ENCODE measurements around the gene ZNF174.

DNA sequence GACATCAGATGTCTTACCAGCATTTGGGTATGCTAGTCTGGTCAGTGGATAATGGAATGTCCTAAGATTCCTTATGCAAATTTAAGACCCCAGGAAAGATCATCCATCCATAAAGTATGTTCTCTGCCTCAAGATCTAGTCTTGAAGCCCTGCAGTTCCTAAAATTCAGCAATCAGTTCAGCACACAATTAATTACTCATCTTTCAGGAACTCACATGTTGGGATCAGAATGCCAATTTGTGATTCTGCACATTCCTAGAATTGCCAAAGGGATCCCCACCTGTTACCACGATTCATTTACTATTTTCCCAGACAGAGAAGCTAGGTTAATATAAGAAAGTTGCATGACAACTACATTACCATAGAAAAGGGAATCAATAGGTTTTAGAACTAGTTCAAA lies 42.1 kb upstream of the ZNF174 start:
- TF ChIP-seq, protein P1, sequence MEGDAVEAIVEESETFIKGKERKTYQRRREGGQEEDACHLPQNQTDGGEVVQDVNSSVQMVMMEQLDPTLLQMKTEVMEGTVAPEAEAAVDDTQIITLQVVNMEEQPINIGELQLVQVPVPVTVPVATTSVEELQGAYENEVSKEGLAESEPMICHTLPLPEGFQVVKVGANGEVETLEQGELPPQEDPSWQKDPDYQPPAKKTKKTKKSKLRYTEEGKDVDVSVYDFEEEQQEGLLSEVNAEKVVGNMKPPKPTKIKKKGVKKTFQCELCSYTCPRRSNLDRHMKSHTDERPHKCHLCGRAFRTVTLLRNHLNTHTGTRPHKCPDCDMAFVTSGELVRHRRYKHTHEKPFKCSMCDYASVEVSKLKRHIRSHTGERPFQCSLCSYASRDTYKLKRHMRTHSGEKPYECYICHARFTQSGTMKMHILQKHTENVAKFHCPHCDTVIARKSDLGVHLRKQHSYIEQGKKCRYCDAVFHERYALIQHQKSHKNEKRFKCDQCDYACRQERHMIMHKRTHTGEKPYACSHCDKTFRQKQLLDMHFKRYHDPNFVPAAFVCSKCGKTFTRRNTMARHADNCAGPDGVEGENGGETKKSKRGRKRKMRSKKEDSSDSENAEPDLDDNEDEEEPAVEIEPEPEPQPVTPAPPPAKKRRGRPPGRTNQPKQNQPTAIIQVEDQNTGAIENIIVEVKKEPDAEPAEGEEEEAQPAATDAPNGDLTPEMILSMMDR (IDR thresholded peaks at IDR 0.05), result no peak
- no peak for TF ChIP-seq POLR2A (IDR thresholded peaks at IDR 0.05)
